H9 (cell line): ENCODE measurements around the gene GPD1. TPM values are rescaled to one million over a fixed set of nuclear protein-coding genes. Genes with fewer than 3 reads are reported as not detected.

Experiments
- DNase-seq: peaks from one replicate; pipeline ENCODE4 v3.0.0-alpha.2; 2017
- H2AFZ ChIP-seq: one replicate; pipeline ENCODE4 v1.6.1; 2013; ENCODE audit warnings: mild to moderate bottlenecking, low read length, control low read depth, moderate library complexity
- H2AK5ac ChIP-seq: 2 replicates; pipeline ENCODE4 v1.6.1; 2013; ENCODE audit warnings: low read length, control low read depth, mixed read lengths; ENCODE audit not compliant: insufficient read length
- H2BK120ac ChIP-seq: one replicate; pipeline ENCODE4 v1.6.1; 2013; ENCODE audit warnings: low read depth, mild to moderate bottlenecking, low read length, control low read depth, inconsistent platforms; ENCODE audit not compliant: poor library complexity, severe bottlenecking
- H2BK12ac ChIP-seq: 2 replicates; pipeline ENCODE4 v1.6.1; 2013; ENCODE audit warnings: low read length, control low read depth, mixed read lengths, low read depth; ENCODE audit not compliant: insufficient read length
- H2BK15ac ChIP-seq: 2 replicates; pipeline ENCODE4 v1.6.1; 2013; ENCODE audit warnings: low read depth, low read length, control low read depth
- H2BK20ac ChIP-seq: one replicate; pipeline ENCODE4 v1.6.1; 2013; ENCODE audit warnings: low read depth, mild to moderate bottlenecking, low read length, control low read depth, inconsistent platforms; ENCODE audit not compliant: poor library complexity, severe bottlenecking
- H2BK5ac ChIP-seq: 2 replicates; pipeline ENCODE4 v1.6.1; 2013; ENCODE audit warnings: low read length, control low read depth, mixed read lengths; ENCODE audit not compliant: insufficient read length
- H3K14ac ChIP-seq: 2 replicates; pipeline ENCODE4 v1.6.1; 2013; ENCODE audit warnings: low read length, control low read depth; ENCODE audit not compliant: insufficient read depth
- H3K18ac ChIP-seq: 2 replicates; pipeline ENCODE4 v1.6.1; 2013; ENCODE audit warnings: low read depth, mild to moderate bottlenecking, mixed read lengths, low read length, control low read depth; ENCODE audit not compliant: insufficient read length
- H3K23ac ChIP-seq: 2 replicates; pipeline ENCODE4 v1.6.1; 2013; ENCODE audit warnings: low read length, control low read depth, mixed read lengths, low read depth; ENCODE audit not compliant: insufficient read length
- H3K23me2 ChIP-seq: 2 replicates; pipeline ENCODE4 v1.6.1; 2013; ENCODE audit warnings: low read depth, mild to moderate bottlenecking, mixed read lengths, low read length, control low read depth; ENCODE audit not compliant: insufficient read length, poor library complexity, severe bottlenecking
- H3K27ac ChIP-seq: 2 replicates; pipeline ENCODE4 v1.5.1; 2013; ENCODE audit warnings: low read length, control low read depth, mixed read lengths, low read depth; ENCODE audit not compliant: insufficient read length
- H3K27me3 ChIP-seq: 2 replicates; pipeline ENCODE4 v1.6.1; 2013; ENCODE audit warnings: low read length, control low read depth, inconsistent platforms; ENCODE audit not compliant: insufficient read depth
- H3K4ac ChIP-seq: 2 replicates; pipeline ENCODE4 v1.6.1; 2013; ENCODE audit warnings: low read depth, mild to moderate bottlenecking, control low read depth, inconsistent platforms, low read length, moderate library complexity
- H3K4me1 ChIP-seq: 2 replicates; pipeline ENCODE4 v1.6.1; 2013; ENCODE audit warnings: low read length, control low read depth, inconsistent platforms; ENCODE audit not compliant: insufficient read depth
- H3K4me2 ChIP-seq: 2 replicates; pipeline ENCODE4 v1.6.1; 2013; ENCODE audit warnings: low read length, control low read depth, mixed read lengths; ENCODE audit not compliant: insufficient read length, insufficient read depth
- H3K56ac ChIP-seq: 2 replicates; pipeline ENCODE4 v1.6.1; 2013; ENCODE audit warnings: low read depth, mild to moderate bottlenecking, mixed read lengths, low read length, control low read depth; ENCODE audit not compliant: insufficient read length
- H3K79me1 ChIP-seq: 2 replicates; pipeline ENCODE4 v1.6.1; 2013; ENCODE audit warnings: low read depth, mild to moderate bottlenecking, moderate library complexity, low read length, control low read depth, inconsistent platforms; ENCODE audit not compliant: insufficient read depth, poor library complexity, severe bottlenecking
- H3K79me2 ChIP-seq: 2 replicates; pipeline ENCODE4 v1.6.1; 2013; ENCODE audit warnings: low read length, control low read depth, inconsistent platforms; ENCODE audit not compliant: insufficient read depth
- H3K9ac ChIP-seq: 2 replicates; pipeline ENCODE4 v1.6.1; 2013; ENCODE audit warnings: low read length, control low read depth, mixed read lengths; ENCODE audit not compliant: insufficient read length; ENCODE audit errors: extremely low read depth
- H3K9me3 ChIP-seq: one replicate; pipeline ENCODE4 v1.6.1; 2013; ENCODE audit warnings: low read depth, low read length, inconsistent platforms; ENCODE audit not compliant: control insufficient read depth
- H3T11ph ChIP-seq: one replicate; pipeline ENCODE4 v1.6.1; 2013; ENCODE audit warnings: mild to moderate bottlenecking, low read length, control low read depth, inconsistent platforms
- H4K20me1 ChIP-seq: one replicate; pipeline ENCODE4 v1.6.1; 2013; ENCODE audit not compliant: control insufficient read depth, insufficient read length, insufficient read depth
- H4K5ac ChIP-seq: 2 replicates; pipeline ENCODE4 v1.6.1; 2013; ENCODE audit warnings: low read depth, mild to moderate bottlenecking, mixed read lengths, low read length, control low read depth; ENCODE audit not compliant: insufficient read length
- H4K8ac ChIP-seq: replicated peaks from 2 replicates; pipeline ENCODE4 v1.6.1; 2013; ENCODE audit warnings: low read length, control low read depth, mixed read lengths, low read depth; ENCODE audit not compliant: insufficient read length
- H4K91ac ChIP-seq: 2 replicates; pipeline ENCODE4 v1.6.1; 2013; ENCODE audit warnings: low read depth, mild to moderate bottlenecking, moderate library complexity, mixed read lengths, low read length, control low read depth; ENCODE audit not compliant: insufficient read length
- H3K27ac Mint-ChIP-seq, 3 experiments: 2 replicates in 2 of 3; 3 replicates in 1 of 3; pipeline ENCODE4 v1.8.0; 2020 to 2021; ENCODE audit warnings: mixed read lengths in 3 of 3, mild to moderate bottlenecking in 1 of 3, moderate library complexity in 1 of 3
- H3K27me3 Mint-ChIP-seq: 2 replicates; pipeline ENCODE4 v1.8.0; 2021; ENCODE audit warnings: low read depth, mild to moderate bottlenecking, moderate library complexity, mixed read lengths
- H3K36me3 Mint-ChIP-seq, 3 experiments: 2 replicates in 2 of 3; 3 replicates in 1 of 3; pipeline ENCODE4 v1.8.0; 2020 to 2021; ENCODE audit warnings: low read depth in 3 of 3, mixed read lengths in 3 of 3; ENCODE audit not compliant: insufficient read depth in 1 of 3
- H3K4me1 Mint-ChIP-seq, 2 experiments: 2 replicates each; pipeline ENCODE4 v1.8.0; 2020; ENCODE audit warnings: mixed read lengths in 2 of 2
- H3K4me3 Mint-ChIP-seq, 2 experiments: 2 replicates in 1 of 2; 3 replicates in 1 of 2; pipeline ENCODE4 v1.8.0; 2020 to 2021; ENCODE audit warnings: mild to moderate bottlenecking in 2 of 2, mixed read lengths in 2 of 2, moderate library complexity in 1 of 2
- H3K9me3 Mint-ChIP-seq, 2 experiments: 2 replicates in 1 of 2; 3 replicates in 1 of 2; pipeline ENCODE4 v1.8.0; 2020; ENCODE audit warnings: mild to moderate bottlenecking in 2 of 2, mixed read lengths in 2 of 2, moderate library complexity in 1 of 2
- CTCF ChIP-seq: fragments of 200-600 bp; sonication (generic); conservative IDR thresholded peaks from 3 replicates; pipeline ENCODE4 v1.8.0; 2021; ENCODE audit warnings: antibody characterized with exemption, mild to moderate bottlenecking
- WGBS: extraction: QIAGEN DNeasy Blood & Tissue Kit; methylation state at CpG from one replicate; pipeline ENCODE4 v1.1.7; 2013; ENCODE audit warnings: missing lambda C conversion rate, low lambda C conversion rate, mixed read lengths; ENCODE audit not compliant: insufficient read length; ENCODE audit errors: extremely low coverage; 5-methylcytosine and 5-hydroxymethylcytosine counted together
- total RNA-seq: library from RNA; stranded (reverse); gene quantifications from 2 replicates; pipeline ENCODE4 v1.2.1, GENCODE V29; 2021

The GPD1 gene
- total RNA-seq, 1 experiment from 2014 or later: 0.70 TPM

GRCh38 chr12:50119387-50119786 is 15.6 kb downstream of the GPD1 start:
- H2BK20ac ChIP-seq: no peak overlapping the region
- no peak overlapping the region for H4K8ac ChIP-seq
- Mint-ChIP-seq H3K4me1 (0 out of 4 replicates have a peak, but pooled peaks cover 0 to 2% of the 10 kb centered on the region in 2 experiments), H3K27ac (no peak overlapping the region), H3K9me3 (no peaks in the 10 kb centered on the region), H3K27me3 (no peaks in the 10 kb centered on the region), H3K36me3 (peaks cover 2 to 25% (median 9%) of the 10 kb centered on the region in 3 experiments; a peak in 5 of 7 replicates), H3K4me3 (no peak overlapping the region)
- no peaks in the 10 kb centered on the region for H3K9me3 ChIP-seq
- no CpG with 5 or more reads among the region's 2 CpGs for WGBS
- H3K23me2 ChIP-seq: no peaks in the 10 kb centered on the region
- no peaks in the 10 kb centered on the region for H3K4me1 ChIP-seq
- DNase-seq: no peak
- no peak overlapping the region for H2AK5ac ChIP-seq
- H3T11ph ChIP-seq: no peak overlapping the region
- H3K27me3 ChIP-seq: no peaks in the 10 kb centered on the region
- no peak overlapping the region for H3K9ac ChIP-seq
- no peak overlapping the region for H2AFZ ChIP-seq
- no peaks in the 10 kb centered on the region for H4K20me1 ChIP-seq
- no peak overlapping the region for H2BK12ac ChIP-seq
- no peak overlapping the region for H3K18ac ChIP-seq
- no peaks in the 10 kb centered on the region for H3K79me2 ChIP-seq
- no peak overlapping the region for H3K23ac ChIP-seq
- no peak overlapping the region for H3K4me2 ChIP-seq
- TF ChIP-seq CTCF: no peak
- H3K56ac ChIP-seq: no peak overlapping the region
- no peak overlapping the region for H3K4ac ChIP-seq
- H2BK15ac ChIP-seq: no peak overlapping the region
- H3K14ac ChIP-seq: no peak overlapping the region
- no peak overlapping the region for H3K27ac ChIP-seq
- H2BK5ac ChIP-seq: no peak overlapping the region
- H2BK120ac ChIP-seq: no peak overlapping the region
- no peak overlapping the region for H4K91ac ChIP-seq
- peaks cover 3% of the 10 kb centered on the region for H3K79me1 ChIP-seq
- no peak overlapping the region for H4K5ac ChIP-seq
